A673 (cell line): ENCODE results near the gene FBXO11. TPM values are rescaled to one million over a fixed set of nuclear protein-coding genes. Genes with fewer than 3 reads are reported as not detected.

Experiments
- BruUV-seq: library from RNA; stranded (reverse); fragments of 400-500 nt; replicated peaks from 2 replicates; lab custom pipeline; 2021; lab: Mats Ljungman, UMichigan
- CTCF ChIA-PET: fragments of 300-600 bp; sonication (Branson Sonifier 250); formaldehyde crosslinking; loops from one replicate; lab custom pipeline; 2022; ENCODE audit warnings: antibody characterized with exemption; lab: Charles Lee
- POLR2A ChIA-PET: fragments of 300-600 bp; sonication (Branson Sonifier 250); formaldehyde crosslinking; loops from one replicate; lab custom pipeline; 2022; ENCODE audit warnings: antibody characterized with exemption; ENCODE audit not compliant: low non-redundant PET; lab: Charles Lee
- DNase-seq: peaks from one replicate; pipeline ENCODE4 v3.0.0-alpha.2; 2015; ENCODE audit warnings: low spot score
- H3K27ac ChIP-seq: fragments of 200-600 bp; sonication (generic); 2 replicates; pipeline ENCODE4 v1.5.1; 2016; ENCODE audit warnings: mixed run types, low read depth, mild to moderate bottlenecking, mixed read lengths, antibody characterized with exemption, low read length; ENCODE audit not compliant: poor library complexity, severe bottlenecking
- H3K27me3 ChIP-seq: fragments of 200-600 bp; sonication (generic); replicated peaks from 2 replicates; pipeline ENCODE4 v1.6.1; 2017; ENCODE audit warnings: mixed run types, low read depth, mild to moderate bottlenecking, mixed read lengths, antibody characterized with exemption, low read length; ENCODE audit not compliant: insufficient read depth, poor library complexity
- H3K36me3 ChIP-seq: fragments of 200-600 bp; sonication (generic); 2 replicates; pipeline ENCODE4 v1.6.1; 2016; ENCODE audit warnings: mixed run types, mild to moderate bottlenecking, mixed read lengths, antibody characterized with exemption, low read length; ENCODE audit not compliant: insufficient read depth, poor library complexity, severe bottlenecking
- H3K4me1 ChIP-seq: fragments of 200-600 bp; sonication (generic); 2 replicates; pipeline ENCODE4 v1.6.1; 2017; ENCODE audit warnings: mixed run types, mild to moderate bottlenecking, mixed read lengths, antibody characterized with exemption, low read length; ENCODE audit not compliant: insufficient read depth, poor library complexity, severe bottlenecking
- H3K4me3 ChIP-seq: fragments of 200-600 bp; sonication (generic); 2 replicates; pipeline ENCODE4 v1.5.1; 2016; ENCODE audit warnings: low read depth, mixed run types, mild to moderate bottlenecking, mixed read lengths, low read length; ENCODE audit not compliant: poor library complexity, severe bottlenecking
- H3K9me3 ChIP-seq: fragments of 200-600 bp; sonication (generic); 2 replicates; pipeline ENCODE4 v1.6.1; 2016; ENCODE audit warnings: mixed run types, low read depth, mild to moderate bottlenecking, mixed read lengths, antibody characterized with exemption, low read length; ENCODE audit not compliant: poor library complexity, severe bottlenecking
- CTCF ChIP-seq: fragments of 300-800, 200-600 bp; sonication (generic); conservative IDR thresholded peaks from 2 replicates; pipeline ENCODE4 v1.5.1; 2017; ENCODE audit warnings: low read depth, mild to moderate bottlenecking, antibody characterized with exemption, low read length, moderate library complexity, mixed read lengths
- EZH2 ChIP-seq: fragments of 200-600 bp; sonication (generic); IDR thresholded peaks from 2 replicates; pipeline ENCODE4 v1.6.1; 2017; ENCODE audit warnings: borderline replicate concordance, low read depth, mild to moderate bottlenecking, mixed read lengths, antibody characterized with exemption, low read length; ENCODE audit not compliant: poor library complexity, severe bottlenecking
- intact Hi-C: fragments of 100-400 bp; cut with micrococcal nuclease; formaldehyde crosslinking; loops from one replicate; pipeline ENCODE4 v1.10.0; 2022; ENCODE audit not compliant: unreplicated experiment
- total RNA-seq: library from RNA; stranded (reverse); gene quantifications from 2 replicates; pipeline ENCODE4 v1.2.3, GENCODE V29; 2021

The FBXO11 gene
- total RNA-seq, 1 experiment from 2014 or later, result 84.0 TPM

GRCh38 chr2:47747878-47748277 lies 158.4 kb downstream of the FBXO11 start:
- no peak for TF ChIP-seq CTCF
- TF ChIP-seq EZH2, result no peak
- no peaks in the 10 kb centered on the region for H3K36me3 ChIP-seq
- DNase-seq, result no peak
- POLR2A ChIA-PET, result no interaction called here
- no peaks in the 10 kb centered on the region for H3K4me1 ChIP-seq
- intact Hi-C loops, result no loop called here
- H3K4me3 ChIP-seq, result no peak overlapping the region
- CTCF ChIA-PET, result no interaction called here
- BruUV-seq, result no TSS peak
- H3K27ac ChIP-seq, result no peak overlapping the region
- H3K9me3 ChIP-seq, result no peaks in the 10 kb centered on the region
- H3K27me3 ChIP-seq, result peaks cover 3% of the 10 kb centered on the region

- Histone ChIP-seq H3K4me3 (no peak overlapping the region), H3K4me1 (no peaks in the 10 kb centered on the region), H3K27me3 (peaks cover 3% of the 10 kb centered on the region), H3K9me3 (no peaks in the 10 kb centered on the region), H3K36me3 (no peaks in the 10 kb centered on the region), H3K27ac (no peak overlapping the region)
- no peak for DNase-seq
- POLR2A ChIA-PET, result interaction anchor here (0.6 kb wide), 1 partner anchor 453 kb away, joined by 17 read pairs; no protein-coding TSS in a partner anchor
- no TSS peak for BruUV-seq
- TF ChIP-seq CTCF, result no peak
- no peak for TF ChIP-seq EZH2
- CTCF ChIA-PET, result no interaction called here
- intact Hi-C loops, result no loop called here
These were observed 162.2 kb downstream of the FBXO11 start for GRCh38 chr2:47744074-47744473.

- no peaks in the 10 kb centered on the region for H3K36me3 ChIP-seq
- peaks cover 3% of the 10 kb centered on the region for H3K27me3 ChIP-seq
- H3K4me1 ChIP-seq, result no peaks in the 10 kb centered on the region
- no TSS peak for BruUV-seq
- no peaks in the 10 kb centered on the region for H3K9me3 ChIP-seq
- H3K4me3 ChIP-seq, result no peak overlapping the region
- ChIA-PET CTCF (no interaction called here), POLR2A (no interaction called here)
- TF ChIP-seq CTCF, result no peak
- no peak for TF ChIP-seq EZH2
- DNase-seq, result no peak
- intact Hi-C loops, result no loop called here
- H3K27ac ChIP-seq, result no peak overlapping the region
These were observed 164.7 kb downstream of the FBXO11 start for GRCh38 chr2:47741637-47742036.
